Neural cell (in vitro differentiated cells): Measurements from ENCODE around the gene PLXDC2. TPM values are rescaled to one million over a fixed set of nuclear protein-coding genes. Genes with fewer than 3 reads are reported as not detected.

Experiments used
- H2AFZ ChIP-seq: fragments of 200-600, 300-800 bp; sonication (generic), shearing (Covaris generic); 2 replicates; pipeline ENCODE4 v1.6.0; 2014; ENCODE audit warnings: low read depth, mild to moderate bottlenecking, antibody characterized with exemption, low read length, moderate library complexity
- H3F3A ChIP-seq: fragments of 200-600 bp; shearing (Covaris generic); 2 replicates; pipeline ENCODE4 v1.6.1; 2016; ENCODE audit warnings: mild to moderate bottlenecking, moderate library complexity, mixed read lengths, antibody characterized with exemption, low read length; ENCODE audit not compliant: insufficient read depth, poor library complexity, severe bottlenecking
- H3K27ac ChIP-seq: fragments of 200-600, 300-800 bp; sonication (generic), shearing (Covaris generic); 2 replicates; pipeline ENCODE4 v1.5.1; 2014; ENCODE audit warnings: mild to moderate bottlenecking, low read length, moderate library complexity
- H3K27me3 ChIP-seq: fragments of 300-800, 200-600 bp; sonication (generic), shearing (Covaris generic); 2 replicates; pipeline ENCODE4 v1.6.0; 2014; ENCODE audit warnings: mild to moderate bottlenecking, low read depth, low read length, moderate library complexity; ENCODE audit not compliant: insufficient read depth
- H3K36me3 ChIP-seq: fragments of 300-800, 200-600 bp; sonication (generic), shearing (Covaris generic); 2 replicates; pipeline ENCODE4 v1.5.1; 2014; ENCODE audit warnings: mild to moderate bottlenecking, antibody characterized with exemption, low read length, moderate library complexity; ENCODE audit not compliant: insufficient read depth
- H3K4me2 ChIP-seq: fragments of 300-800, 200-600 bp; sonication (generic), shearing (Covaris generic); 2 replicates; pipeline ENCODE4 v1.6.0; 2014; ENCODE audit warnings: mild to moderate bottlenecking, low read length
- H3K4me3 ChIP-seq: fragments of 300-800, 200-600 bp; sonication (generic), shearing (Covaris generic); 2 replicates; pipeline ENCODE4 v1.5.1; 2014; ENCODE audit warnings: mild to moderate bottlenecking, low read length, moderate library complexity
- H3K79me2 ChIP-seq: fragments of 200-600 bp; shearing (Covaris generic); replicated peaks from 2 replicates; pipeline ENCODE4 v1.6.0; 2014; ENCODE audit warnings: mild to moderate bottlenecking, low read length, moderate library complexity; ENCODE audit not compliant: insufficient read depth
- H3K9ac ChIP-seq: fragments of 300-800, 200-600 bp; sonication (generic), shearing (Covaris generic); 2 replicates; pipeline ENCODE4 v1.6.1; 2016; ENCODE audit warnings: mild to moderate bottlenecking, low read length, mixed read lengths
- H3K9me2 ChIP-seq: fragments of 200-600 bp; shearing (Covaris generic); 2 replicates; pipeline ENCODE4 v1.6.1; 2016; ENCODE audit warnings: mild to moderate bottlenecking, low read length, mixed read lengths; ENCODE audit not compliant: insufficient read depth
- H3K9me3 ChIP-seq: fragments of 200-600, 300-800 bp; sonication (generic), shearing (Covaris generic); 2 replicates; pipeline ENCODE4 v1.6.1; 2016; ENCODE audit warnings: mild to moderate bottlenecking, mixed run types, low read length, moderate library complexity, mixed read lengths
- H4K20me1 ChIP-seq: fragments of 200-600 bp; shearing (Covaris generic); 2 replicates; pipeline ENCODE4 v1.6.1; 2016; ENCODE audit warnings: mild to moderate bottlenecking, mixed run types; ENCODE audit not compliant: insufficient read depth
- CTCF ChIP-seq: fragments of 450-650 bp; IDR thresholded peaks from 2 replicates; pipeline ENCODE4 v1.5.1; 2014; ENCODE audit warnings: antibody characterized with exemption, mild to moderate bottlenecking, moderate library complexity; ENCODE audit not compliant: poor library complexity, severe bottlenecking
- EP300 ChIP-seq: fragments of 450-650 bp; conservative IDR thresholded peaks from 2 replicates; pipeline ENCODE4 v1.6.1; 2014; ENCODE audit warnings: antibody characterized with exemption, mild to moderate bottlenecking, moderate library complexity; ENCODE audit not compliant: poor library complexity, severe bottlenecking
- EZH2 ChIP-seq: fragments of 200-600, 300-800 bp; shearing (Covaris generic), sonication (generic); IDR thresholded peaks from 2 replicates; pipeline ENCODE4 v1.6.1; 2014; ENCODE audit warnings: antibody characterized with exemption, low read length, borderline replicate concordance, mild to moderate bottlenecking; ENCODE audit not compliant: insufficient read depth, poor library complexity, severe bottlenecking
- MXI1 ChIP-seq: fragments of 450-650 bp; conservative IDR thresholded peaks from 2 replicates; pipeline ENCODE4 v1.6.1; 2014; ENCODE audit warnings: antibody characterized with exemption, mild to moderate bottlenecking; ENCODE audit not compliant: poor library complexity, severe bottlenecking
- POLR2AphosphoS5 ChIP-seq: IDR thresholded peaks from 2 replicates; pipeline ENCODE4 v1.6.1; 2012
- RAD21 ChIP-seq: fragments of 450-650 bp; conservative IDR thresholded peaks from 2 replicates; pipeline ENCODE4 v1.6.1; 2014; ENCODE audit warnings: antibody characterized with exemption, mild to moderate bottlenecking, moderate library complexity
- REST ChIP-seq: IDR thresholded peaks from 2 replicates; pipeline ENCODE4 v1.6.1; 2012; ENCODE audit warnings: borderline replicate concordance
- SMC3 ChIP-seq: fragments of 450-650 bp; conservative IDR thresholded peaks from 2 replicates; pipeline ENCODE4 v1.6.1; 2014; ENCODE audit warnings: antibody characterized with exemption, mild to moderate bottlenecking, moderate library complexity; ENCODE audit not compliant: poor library complexity
- TAF1 ChIP-seq: IDR thresholded peaks from 2 replicates; pipeline ENCODE4 v1.6.1; 2012; ENCODE audit warnings: low read depth
- polyA plus RNA-seq: library from polyadenylated mRNA; depleted of rRNA; stranded (reverse); fragments of >200 nt; gene quantifications from 2 replicates; pipeline ENCODE4 v1.2.3, GENCODE V29; 2014

PLXDC2 gene
- polyA plus RNA-seq, 1 donor from 2014 or later: 2.3 TPM

GRCh38 chr10:20287586-20287985 lies 471.4 kb downstream of the PLXDC2 start:
- Histone ChIP-seq H3K9me2 (no peaks in the 10 kb centered on the region), H3K27ac (no peak overlapping the region), H3K27me3 (no peaks in the 10 kb centered on the region), H3K36me3 (no peaks in the 10 kb centered on the region), H3K4me2 (no peak overlapping the region), H3K9ac (no peak overlapping the region), H3F3A (no peaks in the 10 kb centered on the region), H2AFZ (no peak overlapping the region), H4K20me1 (no peaks in the 10 kb centered on the region), H3K4me3 (no peak overlapping the region), H3K79me2 (no peaks in the 10 kb centered on the region), H3K9me3 (no peaks in the 10 kb centered on the region)
- no peak for TF ChIP-seq SMC3
- TF ChIP-seq EP300: no peak
- no peak for TF ChIP-seq RAD21
- TF ChIP-seq CTCF: no peak
- TF ChIP-seq REST: no peak
- TF ChIP-seq EZH2: no peak
- no peak for TF ChIP-seq POLR2AphosphoS5
- TF ChIP-seq MXI1: no peak
- no peak for TF ChIP-seq TAF1

GRCh38 chr10:20288060-20288459 lies 471.8 kb downstream of the PLXDC2 start:
- H3K27me3 ChIP-seq: no peaks in the 10 kb centered on the region
- H3K4me3 ChIP-seq: no peak overlapping the region
- no peaks in the 10 kb centered on the region for H3K79me2 ChIP-seq
- H3K4me2 ChIP-seq: no peak overlapping the region
- no peaks in the 10 kb centered on the region for H3K9me3 ChIP-seq
- no peaks in the 10 kb centered on the region for H3F3A ChIP-seq
- TF ChIP-seq REST (no peak), CTCF (no peak), POLR2AphosphoS5 (no peak), EP300 (no peak), MXI1 (no peak), EZH2 (no peak), SMC3 (no peak), RAD21 (no peak), TAF1 (no peak)
- no peaks in the 10 kb centered on the region for H3K36me3 ChIP-seq
- H4K20me1 ChIP-seq: no peaks in the 10 kb centered on the region
- no peaks in the 10 kb centered on the region for H3K9me2 ChIP-seq
- H3K9ac ChIP-seq: no peak overlapping the region
- no peak overlapping the region for H3K27ac ChIP-seq
- H2AFZ ChIP-seq: no peak overlapping the region
